HG03378 (cell line): Measurements from ENCODE around the gene FKBP11.
A peak's percentile ranks its signal among the peaks of the same experiment; 100 is the strongest.

Experiments
- ATAC-seq: cut with Tn5 transposase; IDR thresholded peaks from one replicate; pipeline ENCODE4 v1.9.1; 2021; ENCODE audit warnings: mild to moderate bottlenecking, moderate library complexity; ENCODE audit not compliant: unreplicated experiment

FKBP11 gene

GRCh38 chr12:48956279-48957140 lies 31.2 kb upstream of the FKBP11 start:
- no peak for ATAC-seq

- no peak for ATAC-seq
These were observed 29.7 kb upstream of the FKBP11 start for GRCh38 chr12:48954841-48955501.

- no peak for ATAC-seq
These were observed 28.8 kb upstream of the FKBP11 start for GRCh38 chr12:48954061-48954460.

GRCh38 chr12:48952691-48953090 lies 27.4 kb upstream of the FKBP11 start:
- no peak for ATAC-seq

GRCh38 chr12:48947727-48948126 lies 22.4 kb upstream of the FKBP11 start:
- no peak for ATAC-seq

GRCh38 chr12:48946943-48947342 lies 21.7 kb upstream of the FKBP11 start:
- ATAC-seq, result no peak

- no peak for ATAC-seq
These were observed 20.9 kb upstream of the FKBP11 start for GRCh38 chr12:48946205-48946604.

- no peak for ATAC-seq
These were observed 17.9 kb upstream of the FKBP11 start for GRCh38 chr12:48943221-48943620.

- ATAC-seq, result no peak
These were observed 14.9 kb upstream of the FKBP11 start for GRCh38 chr12:48940181-48940580.

- ATAC-seq, result no peak
These were observed 13.5 kb upstream of the FKBP11 start for GRCh38 chr12:48938805-48939204.

- ATAC-seq, result no peak
These were observed 11.9 kb upstream of the FKBP11 start for GRCh38 chr12:48937170-48937569.

GRCh38 chr12:48936379-48936979 lies 11.2 kb upstream of the FKBP11 start:
- ATAC-seq, result no peak

- no peak for ATAC-seq
These were observed 9.0 kb upstream of the FKBP11 start for GRCh38 chr12:48934312-48934706.

GRCh38 chr12:48933664-48934311 lies 8.5 kb upstream of the FKBP11 start:
- ATAC-seq, result no peak

GRCh38 chr12:48932878-48933277 lies 7.6 kb upstream of the FKBP11 start:
- ATAC-seq, result no peak

- ATAC-seq, result no peak
These were observed 5.2 kb upstream of the FKBP11 start for GRCh38 chr12:48930475-48930874.

- ATAC-seq, result no peak
These were observed 4.3 kb upstream of the FKBP11 start for GRCh38 chr12:48929551-48929950.

GRCh38 chr12:48927261-48927660 lies 2.0 kb upstream of the FKBP11 start:
- no peak for ATAC-seq

- peak; percentile 74 for ATAC-seq
These were observed 532 bp downstream of the FKBP11 start for GRCh38 chr12:48924617-48925303.

- no peak for ATAC-seq
These were observed 2.2 kb downstream of the FKBP11 start for GRCh38 chr12:48923117-48923516.
